Measurements from ENCODE around the gene ETS1. TPM values are rescaled to one million over a fixed set of nuclear protein-coding genes. Genes with fewer than 3 reads are reported as not detected.

The ETS1 gene
- total RNA-seq, 2 donors from 2014 or later, result 33.6 to 116 TPM

DNA sequence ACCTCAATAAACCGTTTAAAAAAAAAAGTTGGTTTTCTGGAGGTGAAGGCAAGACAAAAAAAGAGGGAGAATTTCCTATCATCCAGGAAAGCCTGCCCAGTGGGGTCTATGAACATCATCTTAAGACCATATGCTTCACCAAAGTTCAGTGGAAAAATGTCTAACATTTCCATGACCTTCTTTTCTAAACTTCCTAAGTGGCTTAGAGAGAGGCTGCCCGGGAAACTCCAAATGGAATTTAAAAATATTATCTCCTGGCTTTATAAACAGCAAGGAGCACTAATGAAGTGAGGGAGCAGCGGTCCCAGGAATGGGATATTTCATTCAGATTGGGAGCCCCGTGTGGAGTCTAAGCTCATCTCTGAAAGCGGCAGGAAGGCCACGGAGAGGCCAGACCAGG, 46.9 kb downstream of the ETS1 start:
- Histone ChIP-seq H3K27ac (no peak overlapping the region), H3K4me1 (ENCODE audit: control insufficient read depth in 1 of 2, low read depth in 2 of 2) (peaks cover 0 to 6% of the 10 kb centered on the region in 2 donors), H3K4me3 (no peak overlapping the region), H3K27me3 (replicated peaks; ENCODE audit: insufficient read depth) (no peaks in the 10 kb centered on the region), H3K36me3 (no peaks in the 10 kb centered on the region), H3K9me3 (no peaks in the 10 kb centered on the region)
- TF ChIP-seq, protein P1, sequence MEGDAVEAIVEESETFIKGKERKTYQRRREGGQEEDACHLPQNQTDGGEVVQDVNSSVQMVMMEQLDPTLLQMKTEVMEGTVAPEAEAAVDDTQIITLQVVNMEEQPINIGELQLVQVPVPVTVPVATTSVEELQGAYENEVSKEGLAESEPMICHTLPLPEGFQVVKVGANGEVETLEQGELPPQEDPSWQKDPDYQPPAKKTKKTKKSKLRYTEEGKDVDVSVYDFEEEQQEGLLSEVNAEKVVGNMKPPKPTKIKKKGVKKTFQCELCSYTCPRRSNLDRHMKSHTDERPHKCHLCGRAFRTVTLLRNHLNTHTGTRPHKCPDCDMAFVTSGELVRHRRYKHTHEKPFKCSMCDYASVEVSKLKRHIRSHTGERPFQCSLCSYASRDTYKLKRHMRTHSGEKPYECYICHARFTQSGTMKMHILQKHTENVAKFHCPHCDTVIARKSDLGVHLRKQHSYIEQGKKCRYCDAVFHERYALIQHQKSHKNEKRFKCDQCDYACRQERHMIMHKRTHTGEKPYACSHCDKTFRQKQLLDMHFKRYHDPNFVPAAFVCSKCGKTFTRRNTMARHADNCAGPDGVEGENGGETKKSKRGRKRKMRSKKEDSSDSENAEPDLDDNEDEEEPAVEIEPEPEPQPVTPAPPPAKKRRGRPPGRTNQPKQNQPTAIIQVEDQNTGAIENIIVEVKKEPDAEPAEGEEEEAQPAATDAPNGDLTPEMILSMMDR (IDR thresholded peaks at IDR 0.05), result no peak
- ATAC-seq (ENCODE audit: insufficient number of reproducible peaks, low FRiP score, low read depth) (no peak), DNase-seq (ENCODE audit: low spot score) (no peak)

DNA sequence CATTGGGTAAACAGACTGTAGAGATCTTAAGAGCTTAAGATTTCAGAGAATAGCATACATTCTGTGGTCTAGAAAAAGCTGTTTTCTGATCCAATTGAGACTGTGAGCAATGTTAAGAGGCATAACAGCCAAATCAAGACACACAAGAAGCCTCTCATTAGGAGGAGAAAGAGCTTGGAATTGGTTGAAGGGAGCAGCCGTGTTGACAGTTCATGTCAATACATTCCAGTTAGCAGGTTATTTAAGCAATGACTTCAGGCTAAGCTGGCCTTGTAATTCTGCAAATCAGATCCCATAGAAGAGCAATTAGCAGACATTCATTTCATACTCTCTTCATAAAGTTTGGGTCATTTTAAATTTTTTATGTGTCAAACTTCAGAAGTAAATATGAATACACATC, 50.9 kb downstream of the ETS1 start:
- no peak overlapping the region for H3K4me3 ChIP-seq

DNA sequence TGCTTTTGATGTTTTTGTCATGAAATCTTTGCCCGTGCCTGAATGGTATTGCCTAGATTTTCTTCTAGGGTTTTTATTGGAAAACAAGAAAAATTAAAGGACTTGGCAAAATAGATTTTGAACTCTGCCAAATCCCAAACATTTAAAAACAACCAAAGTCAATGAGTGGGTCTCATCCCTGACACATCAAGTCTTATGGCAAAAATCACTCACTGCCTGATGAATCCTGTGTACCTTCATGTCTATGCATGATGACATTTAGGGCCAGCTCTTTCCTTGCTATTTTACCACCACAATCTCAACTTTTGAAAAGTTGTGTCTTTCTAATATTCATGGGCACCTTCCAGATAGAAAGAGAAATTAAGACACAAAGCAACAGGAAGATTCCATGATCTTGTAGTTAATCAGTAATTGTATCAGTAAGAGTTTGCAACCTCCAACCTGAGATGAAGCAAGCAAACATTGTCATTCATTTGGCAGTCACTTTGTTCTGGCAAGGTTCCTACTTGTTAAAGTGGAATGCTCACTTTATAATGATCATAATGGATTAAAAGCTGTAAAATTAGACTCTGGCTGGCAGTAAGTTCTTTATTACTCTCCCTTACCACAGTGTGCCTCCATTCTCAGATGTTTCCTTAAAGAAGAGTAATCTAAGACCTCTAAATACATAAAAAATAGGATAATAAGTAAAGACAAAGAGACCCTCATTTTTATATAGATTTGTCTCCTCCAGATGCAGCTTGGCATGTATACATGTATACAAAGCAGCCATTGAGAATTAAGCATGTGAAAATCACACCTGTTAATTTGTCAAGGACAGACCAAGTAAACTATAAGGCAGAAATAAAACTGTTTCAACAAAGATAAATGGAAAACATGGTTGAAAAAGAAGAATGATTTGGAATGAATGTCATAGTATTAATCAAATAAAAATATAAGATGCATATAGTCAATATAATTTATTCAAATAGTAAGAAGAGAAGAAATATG, 51.6 kb downstream of the ETS1 start:
- TF ChIP-seq, protein P1 (IDR thresholded peaks at IDR 0.05), result no peak
- Histone ChIP-seq H3K9me3 (no peaks in the 10 kb centered on the region), H3K27ac (no peak overlapping the region), H3K27me3 (replicated peaks; ENCODE audit: insufficient read depth) (no peaks in the 10 kb centered on the region), H3K4me3 (no peak overlapping the region), H3K4me1 (ENCODE audit: control insufficient read depth in 1 of 2, low read depth in 2 of 2) (peaks cover 4 to 20% of the 10 kb centered on the region in 2 donors), H3K36me3 (no peaks in the 10 kb centered on the region)
- DNase-seq (ENCODE audit: low spot score), result no peak
- ATAC-seq (ENCODE audit: insufficient number of reproducible peaks, low FRiP score, low read depth), result no peak

More for the DNA sequence above, 50.9 kb downstream of the ETS1 start:
- Histone ChIP-seq H3K36me3 (no peaks in the 10 kb centered on the region), H3K27ac (no peak overlapping the region), H3K9me3 (no peaks in the 10 kb centered on the region), H3K27me3 (replicated peaks; ENCODE audit: insufficient read depth) (no peaks in the 10 kb centered on the region), H3K4me1 (ENCODE audit: control insufficient read depth in 1 of 2, low read depth in 2 of 2) (peaks cover 4 to 20% of the 10 kb centered on the region in 2 donors)
- no peak for ATAC-seq (ENCODE audit: insufficient number of reproducible peaks, low FRiP score, low read depth)
- no peak for DNase-seq (ENCODE audit: low spot score)
- TF ChIP-seq, protein P1 (IDR thresholded peaks at IDR 0.05), result no peak

DNA sequence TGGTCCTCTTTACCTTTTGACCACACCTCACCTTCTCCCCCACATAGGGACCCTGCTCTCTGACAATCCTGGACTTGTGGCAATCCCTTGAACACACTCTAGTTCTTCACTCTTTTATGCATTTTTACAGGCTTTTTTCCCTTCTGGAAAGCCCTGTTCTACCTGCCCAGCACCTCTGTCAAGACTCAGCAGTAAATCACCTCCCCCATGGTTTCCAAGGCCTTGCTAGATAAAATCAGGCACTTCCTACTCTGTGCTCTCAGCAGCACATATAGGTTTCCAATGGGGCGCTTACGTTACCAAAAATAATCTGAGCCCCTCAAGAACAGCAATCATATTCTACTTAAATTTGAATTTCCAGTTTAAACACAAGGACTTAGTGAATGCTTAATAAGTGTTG, 53.9 kb downstream of the ETS1 start:
- no peaks in the 10 kb centered on the region for H3K36me3 ChIP-seq
- no peaks in the 10 kb centered on the region for H3K27me3 ChIP-seq (replicated peaks; ENCODE audit: insufficient read depth)
- H3K27ac ChIP-seq, result peak overlapping the region in 1 of 2 donors; percentile 0
- DNase-seq (ENCODE audit: low spot score) (no peak), ATAC-seq (ENCODE audit: insufficient number of reproducible peaks, low FRiP score, low read depth) (no peak)
- no peaks in the 10 kb centered on the region for H3K9me3 ChIP-seq
- no peak overlapping the region for H3K4me3 ChIP-seq
- peaks cover 4 to 20% of the 10 kb centered on the region in 2 donors for H3K4me1 ChIP-seq (ENCODE audit: control insufficient read depth in 1 of 2, low read depth in 2 of 2)
- TF ChIP-seq, protein P1 (IDR thresholded peaks at IDR 0.05), result no peak

DNA sequence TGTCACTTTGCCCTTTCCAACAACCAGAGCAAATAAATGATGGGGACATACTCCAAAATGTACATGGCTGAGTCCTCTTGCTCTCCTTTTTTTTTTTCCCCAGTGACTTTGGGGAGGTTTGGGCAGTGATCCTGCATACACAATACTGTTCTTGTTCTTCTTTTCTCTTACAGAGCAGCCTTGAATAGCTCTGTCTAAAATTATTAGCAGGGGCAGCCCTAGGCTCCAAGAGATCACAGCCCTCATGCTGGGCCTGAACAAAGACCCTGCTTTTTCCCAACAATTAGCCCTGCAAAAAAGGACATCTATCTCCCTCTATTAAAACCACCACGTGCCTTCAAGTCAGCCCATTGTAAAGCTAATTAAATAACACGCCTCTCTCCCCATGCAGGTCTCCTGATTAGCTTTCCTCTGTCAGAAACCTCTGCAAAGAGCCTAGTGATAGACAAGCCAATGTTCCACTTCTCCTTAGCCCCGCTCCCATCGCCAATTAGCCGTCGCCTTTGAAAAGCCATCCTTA, 54.7 kb downstream of the ETS1 start:
- H3K27me3 ChIP-seq (replicated peaks; ENCODE audit: insufficient read depth), result no peaks in the 10 kb centered on the region
- DNase-seq (ENCODE audit: low spot score) (no peak), ATAC-seq (ENCODE audit: insufficient number of reproducible peaks, low FRiP score, low read depth) (no peak)
- H3K4me1 ChIP-seq (ENCODE audit: control insufficient read depth in 1 of 2, low read depth in 2 of 2), result peaks cover 4 to 20% of the 10 kb centered on the region in 2 donors
- H3K9me3 ChIP-seq, result no peaks in the 10 kb centered on the region
- TF ChIP-seq, protein P1 (IDR thresholded peaks at IDR 0.05), result no peak
- H3K36me3 ChIP-seq, result no peaks in the 10 kb centered on the region
- peak overlapping the region; percentile 7 for H3K4me3 ChIP-seq
- peak overlapping the region; percentile 0 to 18 for H3K27ac ChIP-seq
